Measurements from ENCODE around the gene PCDH15. TPM values are rescaled to one million over a fixed set of nuclear protein-coding genes. Genes with fewer than 3 reads are reported as not detected.

Gene PCDH15
- total RNA-seq, 4 donors from 2014 or later, result 0.32 TPM; not detected in 3

DNA sequence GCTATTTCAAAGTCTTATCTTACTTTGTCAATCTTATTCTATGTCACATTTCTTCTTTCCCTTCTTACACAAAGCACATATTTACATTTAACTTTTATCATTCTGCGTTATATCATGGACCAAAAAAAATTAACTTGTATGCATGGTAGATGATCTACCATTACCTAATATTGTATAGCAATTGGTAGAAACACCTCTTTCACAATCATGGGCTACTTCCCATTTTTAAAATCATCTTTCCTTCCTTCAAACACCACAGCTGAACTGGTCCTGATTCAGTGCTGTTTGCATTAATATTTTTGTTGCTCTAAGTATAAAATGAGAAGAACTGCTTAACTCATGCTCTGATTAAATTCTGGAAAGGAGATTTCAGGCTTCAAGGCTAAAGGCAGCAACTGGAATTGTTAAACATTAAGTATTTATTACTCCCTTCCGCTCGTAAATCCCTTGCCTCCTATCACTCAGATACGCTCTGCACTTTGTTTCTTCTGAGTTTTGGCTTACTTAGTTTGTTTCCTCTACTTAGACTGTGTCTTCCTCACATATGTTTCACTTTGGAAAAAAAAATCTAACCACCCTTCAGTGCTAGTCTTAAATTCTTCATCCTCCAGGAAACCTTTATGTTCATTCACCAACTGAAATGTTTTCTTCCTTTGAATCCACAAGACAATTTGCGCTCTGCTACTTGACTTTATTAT lies 901.4 kb downstream of the PCDH15 start:
- TF ChIP-seq, protein P1, sequence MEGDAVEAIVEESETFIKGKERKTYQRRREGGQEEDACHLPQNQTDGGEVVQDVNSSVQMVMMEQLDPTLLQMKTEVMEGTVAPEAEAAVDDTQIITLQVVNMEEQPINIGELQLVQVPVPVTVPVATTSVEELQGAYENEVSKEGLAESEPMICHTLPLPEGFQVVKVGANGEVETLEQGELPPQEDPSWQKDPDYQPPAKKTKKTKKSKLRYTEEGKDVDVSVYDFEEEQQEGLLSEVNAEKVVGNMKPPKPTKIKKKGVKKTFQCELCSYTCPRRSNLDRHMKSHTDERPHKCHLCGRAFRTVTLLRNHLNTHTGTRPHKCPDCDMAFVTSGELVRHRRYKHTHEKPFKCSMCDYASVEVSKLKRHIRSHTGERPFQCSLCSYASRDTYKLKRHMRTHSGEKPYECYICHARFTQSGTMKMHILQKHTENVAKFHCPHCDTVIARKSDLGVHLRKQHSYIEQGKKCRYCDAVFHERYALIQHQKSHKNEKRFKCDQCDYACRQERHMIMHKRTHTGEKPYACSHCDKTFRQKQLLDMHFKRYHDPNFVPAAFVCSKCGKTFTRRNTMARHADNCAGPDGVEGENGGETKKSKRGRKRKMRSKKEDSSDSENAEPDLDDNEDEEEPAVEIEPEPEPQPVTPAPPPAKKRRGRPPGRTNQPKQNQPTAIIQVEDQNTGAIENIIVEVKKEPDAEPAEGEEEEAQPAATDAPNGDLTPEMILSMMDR (IDR thresholded peaks at IDR 0.05), result no peak
- no peak for ATAC-seq (ENCODE audit: low FRiP score)

DNA sequence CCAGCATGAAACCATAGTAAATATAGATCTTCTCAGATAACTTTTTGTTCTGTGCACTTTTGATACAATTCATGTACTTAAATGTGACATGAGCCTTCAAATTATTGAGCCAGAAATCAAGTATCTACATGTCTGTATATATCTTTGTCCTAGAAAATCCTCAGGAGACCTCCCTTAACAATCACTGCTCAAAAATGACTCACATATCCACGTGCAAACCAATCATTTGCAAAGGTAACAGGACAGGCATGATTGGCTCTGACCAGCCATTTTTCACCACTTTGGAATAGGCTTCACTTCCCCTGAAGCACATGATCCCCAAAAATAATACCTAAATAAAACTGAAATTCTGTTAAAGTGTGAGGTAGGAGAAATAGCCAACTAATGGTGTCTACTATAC lies 902.5 kb downstream of the PCDH15 start:
- ATAC-seq (ENCODE audit: low FRiP score), result no peak
- TF ChIP-seq, protein P1 (IDR thresholded peaks at IDR 0.05), result no peak

More for the DNA sequence above, 901.4 kb downstream of the PCDH15 start:
- no peak for DNase-seq (ENCODE audit: low spot score)

GRCh38 chr10:53894145-53894544 lies 906.9 kb downstream of the PCDH15 start:
- TF ChIP-seq, protein P1 (IDR thresholded peaks at IDR 0.05), result no peak
- DNase-seq (ENCODE audit: low spot score) (no peak), ATAC-seq (ENCODE audit: low FRiP score) (no peak)

More for the DNA sequence above, 902.5 kb downstream of the PCDH15 start:
- DNase-seq (ENCODE audit: low spot score), result no peak

GRCh38 chr10:53893061-53893460 lies 908.0 kb downstream of the PCDH15 start:
- TF ChIP-seq, protein P1 (IDR thresholded peaks at IDR 0.05), result no peak
- ATAC-seq (ENCODE audit: low FRiP score) (no peak), DNase-seq (ENCODE audit: low spot score) (no peak)

GRCh38 chr10:53886325-53887300 lies 914.4 kb downstream of the PCDH15 start:
- ATAC-seq (ENCODE audit: low FRiP score) (no peak), DNase-seq (ENCODE audit: low spot score) (no peak)
- TF ChIP-seq, protein P1 (IDR thresholded peaks at IDR 0.05), result no peak

DNA sequence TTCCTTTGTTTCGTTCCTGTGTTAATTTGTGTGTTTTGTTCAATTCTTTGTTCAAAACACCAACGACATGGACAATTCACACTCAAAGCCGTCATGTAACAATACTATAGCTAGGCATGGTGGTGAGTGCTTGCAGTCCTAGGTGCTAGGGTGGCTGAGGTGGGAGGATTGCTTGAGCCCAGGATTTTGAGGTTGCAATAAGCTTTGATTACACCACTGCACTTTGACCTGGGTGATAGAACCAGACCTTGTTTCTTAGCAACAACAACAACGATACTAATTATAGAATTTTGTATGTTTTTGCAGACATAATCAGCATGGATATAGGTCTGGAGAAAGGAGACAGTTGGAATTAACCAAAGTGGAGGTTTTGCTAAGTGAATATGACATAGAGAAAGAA lies 936.2 kb downstream of the PCDH15 start:
- ATAC-seq (ENCODE audit: low FRiP score) (no peak), DNase-seq (ENCODE audit: low spot score) (no peak)
- TF ChIP-seq, protein P1 (IDR thresholded peaks at IDR 0.05), result no peak

Data from omental fat pad (tissue), 4 donors.